Stimulated activated effector memory CD8-positive, alpha-beta T cell treated with anti-CD3 and anti-CD28 coated beads, Interleukin-12 subunit alpha, Interleukin-12 subunit beta, amount 100 ng/mL, for 72 hours (primary cell): ENCODE results near the gene LRMDA.

Experiments used
- ATAC-seq: fragments of 150-1000 bp; cut with Tn5 transposase; 2 replicates; pipeline ENCODE4 v1.10.0; 2021
- DNase-seq, 2 donors: peaks; one replicate each; pipeline ENCODE4 v3.0.0; 2021 to 2022; ENCODE audit warnings: low spot score in 2 of 2
- H3K27ac Mint-ChIP-seq: one replicate; pipeline ENCODE4 v1.8.0; 2022; ENCODE audit warnings: mild to moderate bottlenecking, mixed read lengths
- H3K36me3 Mint-ChIP-seq: one replicate; pipeline ENCODE4 v1.8.0; 2022; ENCODE audit warnings: mild to moderate bottlenecking, mixed read lengths
- H3K4me1 Mint-ChIP-seq: one replicate; pipeline ENCODE4 v1.8.0; 2022; ENCODE audit warnings: mixed read lengths
- H3K4me3 Mint-ChIP-seq: one replicate; pipeline ENCODE4 v1.8.0; 2022; ENCODE audit warnings: mild to moderate bottlenecking, mixed read lengths
- H3K9me3 Mint-ChIP-seq: one replicate; pipeline ENCODE4 v1.8.0; 2022; ENCODE audit warnings: mixed read lengths

The LRMDA gene

DNA sequence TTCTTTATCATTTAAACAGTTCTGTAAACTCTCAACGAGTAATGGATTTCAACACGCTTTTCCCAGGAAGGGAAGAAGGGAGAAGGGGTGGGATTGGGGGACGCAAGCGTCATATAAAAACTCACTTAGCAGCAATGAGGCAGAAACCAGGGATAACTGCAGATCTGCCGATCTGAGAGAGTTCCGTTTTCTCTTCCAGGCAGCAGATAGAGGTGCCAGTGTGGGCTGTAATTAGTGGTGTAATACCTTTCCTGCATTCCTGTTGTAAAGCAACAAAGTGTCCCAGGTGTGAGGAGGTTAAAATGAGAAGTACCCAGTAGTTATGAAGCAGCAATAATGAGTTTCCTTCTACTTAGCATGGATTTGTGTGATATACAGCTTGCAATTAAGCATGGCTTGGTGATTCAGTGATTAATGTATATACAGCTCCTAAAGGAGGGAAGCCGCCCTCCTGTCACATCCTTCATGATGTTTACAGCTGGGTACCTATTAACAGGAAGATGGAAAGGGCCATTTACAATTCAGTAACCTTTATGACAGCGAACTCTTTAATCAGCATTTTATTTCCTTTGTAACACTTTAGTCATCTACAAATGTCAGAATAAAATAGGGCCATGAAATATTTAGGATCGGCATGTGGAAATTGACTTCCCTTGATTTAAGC is 271.9 kb downstream of the LRMDA start:
- no peak overlapping the region for H3K27ac Mint-ChIP-seq

DNA sequence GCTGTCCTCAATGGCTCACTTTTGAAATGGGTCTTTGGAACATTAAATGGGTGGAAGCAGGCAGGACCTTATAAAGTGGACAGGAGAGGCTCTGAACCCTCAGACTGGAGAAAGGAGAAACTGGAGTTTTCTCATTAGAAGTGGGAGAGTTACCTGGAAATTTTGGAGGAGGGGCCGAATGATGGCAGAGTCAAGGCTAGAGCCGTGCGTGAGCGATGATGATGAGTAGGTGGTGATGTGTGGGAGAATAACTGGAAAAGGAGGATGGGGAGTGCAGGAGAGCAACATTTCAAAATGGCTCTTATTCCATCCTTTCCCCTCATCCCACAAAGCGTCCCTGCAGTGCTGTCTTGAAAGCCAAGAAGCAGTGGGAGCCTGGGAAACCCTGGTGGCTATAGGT is 274.0 kb downstream of the LRMDA start:
- H3K9me3 Mint-ChIP-seq: no peaks in the 10 kb centered on the region
- ATAC-seq (no peak), DNase-seq (no peak)
- no peaks in the 10 kb centered on the region for H3K36me3 Mint-ChIP-seq
- no peak overlapping the region for H3K4me3 Mint-ChIP-seq
- H3K4me1 Mint-ChIP-seq: no peaks in the 10 kb centered on the region
- H3K27ac Mint-ChIP-seq: no peak overlapping the region

More for the DNA sequence above, 271.9 kb downstream of the LRMDA start:
- Mint-ChIP-seq H3K4me1 (no peaks in the 10 kb centered on the region), H3K4me3 (no peak overlapping the region), H3K9me3 (no peaks in the 10 kb centered on the region), H3K36me3 (no peaks in the 10 kb centered on the region)
- DNase-seq (no peak), ATAC-seq (no peak)

DNA sequence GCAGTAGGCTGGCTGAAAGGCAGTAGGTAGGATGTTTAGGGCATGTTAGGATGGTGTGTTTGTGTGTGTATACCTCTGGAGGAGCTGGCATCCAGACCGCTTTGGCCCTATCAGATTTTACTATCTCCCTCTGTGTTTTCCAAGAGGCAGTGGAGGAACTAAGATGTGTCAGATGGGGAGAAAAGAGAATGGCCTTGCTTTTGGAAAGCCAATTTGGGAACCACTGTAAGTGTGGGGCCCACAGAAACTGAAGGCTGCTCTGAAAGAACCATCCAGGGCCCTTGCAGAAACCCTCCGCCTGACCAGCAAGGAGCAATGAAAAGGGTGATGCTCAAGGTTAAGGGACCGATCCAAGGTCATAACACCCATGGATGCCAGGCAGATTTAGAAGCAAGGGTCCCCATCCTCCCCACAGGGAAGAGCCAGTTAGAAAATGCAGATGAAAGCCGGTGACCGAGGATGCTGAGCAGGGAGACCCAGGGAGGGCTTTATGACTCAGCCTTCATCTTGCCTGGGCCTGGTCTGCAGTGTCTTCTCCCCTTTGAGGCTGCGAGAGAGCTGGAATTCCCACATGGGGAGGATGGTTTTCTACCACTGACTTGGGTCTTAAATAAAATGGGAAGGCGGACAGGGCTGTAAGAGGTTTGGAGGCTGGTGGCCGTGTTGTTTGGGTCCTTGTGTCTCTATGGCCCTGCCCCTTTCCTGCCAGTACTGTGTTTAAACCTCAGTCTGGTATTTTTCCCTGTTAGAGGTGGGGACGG is 275.8 kb downstream of the LRMDA start:
- ATAC-seq (peak; percentile 32), DNase-seq (no peak)
- no peaks in the 10 kb centered on the region for H3K4me1 Mint-ChIP-seq
- no peak overlapping the region for H3K27ac Mint-ChIP-seq
- no peak overlapping the region for H3K4me3 Mint-ChIP-seq
- H3K9me3 Mint-ChIP-seq: no peaks in the 10 kb centered on the region
- H3K36me3 Mint-ChIP-seq: no peaks in the 10 kb centered on the region

DNA sequence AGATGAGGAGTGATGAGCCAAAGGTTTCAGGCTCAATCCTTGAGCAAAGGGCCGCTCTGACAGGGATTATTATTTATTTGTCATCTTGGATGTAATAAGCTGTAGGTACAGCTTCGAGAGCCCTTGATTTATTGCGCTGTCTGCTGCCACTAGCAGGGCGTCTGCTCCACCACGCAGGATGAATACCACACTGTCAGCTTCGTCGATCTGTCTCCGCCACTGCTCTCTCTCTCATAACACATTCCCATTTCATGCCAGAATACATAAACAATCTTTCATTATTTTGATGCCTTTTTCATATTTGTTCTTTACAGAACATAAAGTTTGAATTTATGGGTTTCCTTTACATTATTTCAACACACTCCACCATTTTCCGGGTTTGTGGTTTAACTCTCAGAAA is 276.6 kb downstream of the LRMDA start:
- no peak overlapping the region for H3K4me3 Mint-ChIP-seq
- ATAC-seq: no peak
- H3K27ac Mint-ChIP-seq: no peak overlapping the region
- DNase-seq: no peak
- H3K36me3 Mint-ChIP-seq: no peaks in the 10 kb centered on the region
- H3K9me3 Mint-ChIP-seq: no peaks in the 10 kb centered on the region
- no peaks in the 10 kb centered on the region for H3K4me1 Mint-ChIP-seq

DNA sequence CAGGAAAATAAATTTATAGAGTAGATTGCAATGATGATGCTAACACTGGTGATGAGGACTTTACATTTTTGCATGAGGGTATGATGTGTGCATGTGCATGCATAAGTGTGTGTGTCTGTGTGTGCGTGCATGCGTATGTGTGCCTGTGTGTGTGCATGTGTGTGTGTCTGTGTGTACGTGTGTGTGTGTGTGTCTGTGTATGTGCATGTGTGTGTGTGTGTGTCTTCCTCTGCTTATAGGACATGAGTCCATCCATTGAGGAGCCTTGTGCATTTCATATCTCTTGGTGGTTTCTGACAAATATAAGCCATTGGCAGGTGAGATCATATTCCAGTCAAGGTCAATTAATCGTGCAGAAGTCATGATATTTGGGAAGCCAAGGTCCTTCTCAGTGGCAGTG is 277.8 kb downstream of the LRMDA start:
- Mint-ChIP-seq H3K4me3 (no peak overlapping the region), H3K36me3 (no peaks in the 10 kb centered on the region), H3K9me3 (no peaks in the 10 kb centered on the region), H3K4me1 (no peaks in the 10 kb centered on the region), H3K27ac (no peak overlapping the region)
- ATAC-seq (no peak), DNase-seq (no peak)

DNA sequence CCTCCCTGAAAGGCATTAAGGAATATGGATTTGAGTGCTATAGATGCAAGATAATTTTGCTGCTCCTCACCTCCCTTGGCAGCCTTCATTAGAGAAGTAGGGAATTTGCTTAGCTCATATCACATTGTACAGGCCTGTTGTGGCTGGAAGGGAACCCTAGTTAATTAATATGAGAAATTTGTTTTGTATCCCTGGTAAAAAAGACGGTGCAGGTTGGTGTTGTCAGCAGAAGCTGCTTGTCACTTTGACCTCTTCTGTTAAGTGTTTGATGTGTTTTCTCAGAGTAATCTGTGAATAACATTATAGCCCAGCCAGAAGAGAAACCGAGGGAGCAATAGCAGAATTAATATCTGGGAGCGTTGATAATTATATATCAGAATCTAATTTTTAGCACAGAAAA is 278.4 kb downstream of the LRMDA start:
- no peaks in the 10 kb centered on the region for H3K36me3 Mint-ChIP-seq
- no peak overlapping the region for H3K27ac Mint-ChIP-seq
- H3K4me3 Mint-ChIP-seq: no peak overlapping the region
- DNase-seq (no peak), ATAC-seq (no peak)
- H3K4me1 Mint-ChIP-seq: no peaks in the 10 kb centered on the region
- no peaks in the 10 kb centered on the region for H3K9me3 Mint-ChIP-seq

DNA sequence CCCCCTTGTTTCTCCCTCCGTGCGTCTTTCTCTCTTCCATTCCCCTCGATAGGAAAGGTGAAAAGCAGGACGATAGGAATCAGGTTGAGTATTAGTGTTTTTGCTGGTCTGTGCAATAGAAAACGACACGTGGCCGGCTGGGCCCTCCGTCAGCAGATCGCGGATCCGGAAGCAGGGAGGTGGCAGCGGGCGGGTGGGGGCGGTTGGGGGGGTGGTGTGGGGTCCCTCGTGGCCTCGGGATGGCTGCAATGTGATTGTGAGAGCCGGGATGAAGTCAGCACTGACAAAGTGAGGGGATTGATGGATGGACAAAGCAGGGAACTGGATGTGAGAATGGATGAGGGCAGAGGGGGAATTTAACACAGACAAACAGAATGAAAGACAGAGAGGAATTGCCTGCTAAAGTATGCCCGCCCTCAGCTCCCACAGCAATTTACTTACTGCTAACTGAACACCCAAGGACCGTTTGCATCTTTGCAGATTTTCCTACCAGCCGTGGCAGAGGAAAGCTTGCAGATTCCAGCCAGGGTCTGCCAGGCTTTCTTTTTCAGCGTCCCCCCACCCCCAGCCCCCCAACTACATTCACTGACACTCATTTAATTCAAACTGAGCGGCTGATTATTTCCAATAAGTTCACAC is 280.9 kb downstream of the LRMDA start:
- Mint-ChIP-seq H3K27ac (no peak overlapping the region), H3K9me3 (no peaks in the 10 kb centered on the region), H3K4me3 (no peak overlapping the region), H3K4me1 (no peaks in the 10 kb centered on the region), H3K36me3 (no peaks in the 10 kb centered on the region)
- no peak for ATAC-seq
- no peak for DNase-seq

DNA sequence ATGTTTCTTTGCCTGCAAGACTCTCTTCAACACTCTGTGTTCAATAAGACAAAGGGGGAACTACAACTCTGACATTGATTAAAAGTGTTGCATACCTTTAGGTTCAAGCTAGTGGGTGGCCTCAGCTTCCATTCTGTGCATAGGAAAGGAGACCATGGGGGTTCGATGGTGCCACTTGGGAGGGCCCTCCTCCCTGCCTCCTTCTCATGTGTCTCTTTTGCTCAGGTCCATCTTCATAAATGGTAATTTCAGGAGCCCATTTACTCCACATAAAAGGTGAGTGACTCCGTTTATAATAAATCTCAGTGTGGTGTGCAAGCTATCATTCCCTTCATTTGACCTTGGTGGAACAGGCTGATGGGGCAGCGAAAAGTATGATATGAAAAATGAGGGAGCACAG is 285.1 kb downstream of the LRMDA start:
- Mint-ChIP-seq H3K4me3 (no peak overlapping the region), H3K36me3 (no peaks in the 10 kb centered on the region), H3K9me3 (no peaks in the 10 kb centered on the region), H3K27ac (no peak overlapping the region), H3K4me1 (no peaks in the 10 kb centered on the region)
- ATAC-seq: no peak
- DNase-seq: no peak

DNA sequence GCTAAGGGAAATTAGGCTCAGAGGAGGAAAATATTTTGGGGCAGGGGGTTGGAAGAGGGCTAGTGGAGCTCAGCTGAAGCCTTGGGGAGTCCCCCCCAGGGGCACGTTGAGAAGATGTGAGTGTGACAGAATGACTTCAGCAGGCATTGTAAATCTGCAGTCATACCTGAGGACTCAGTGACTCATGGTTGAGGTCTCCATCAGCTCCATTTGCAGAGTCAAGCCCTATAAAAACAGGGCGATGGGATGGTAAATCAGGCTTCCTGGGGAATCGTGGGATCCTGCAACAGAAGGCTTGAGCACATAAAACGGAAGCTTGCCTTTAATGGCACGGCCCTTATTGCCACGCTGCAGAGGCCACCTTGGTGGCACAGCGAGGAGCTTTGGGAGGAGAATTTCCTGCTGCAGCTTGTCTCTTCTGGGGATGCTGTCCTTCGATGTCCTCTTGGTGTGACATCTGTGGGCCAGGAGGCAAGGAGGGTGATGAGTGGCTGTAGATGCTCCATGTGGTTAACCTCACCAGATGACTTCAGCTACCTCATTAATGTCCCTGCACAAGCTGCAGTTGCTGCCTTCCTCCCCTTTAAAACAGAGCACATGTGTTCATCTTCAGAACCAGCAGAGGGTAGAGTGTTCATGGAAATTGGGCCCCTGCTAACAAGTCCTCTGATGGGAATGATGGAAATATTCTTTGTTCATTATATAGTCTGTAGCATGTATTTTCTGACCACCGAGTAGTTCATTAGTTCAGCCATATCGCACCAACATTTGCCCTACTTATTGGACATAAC is 285.9 kb downstream of the LRMDA start:
- Mint-ChIP-seq H3K4me1 (no peaks in the 10 kb centered on the region), H3K9me3 (no peaks in the 10 kb centered on the region), H3K27ac (no peak overlapping the region), H3K4me3 (no peak overlapping the region), H3K36me3 (no peaks in the 10 kb centered on the region)
- no peak for DNase-seq
- no peak for ATAC-seq

DNA sequence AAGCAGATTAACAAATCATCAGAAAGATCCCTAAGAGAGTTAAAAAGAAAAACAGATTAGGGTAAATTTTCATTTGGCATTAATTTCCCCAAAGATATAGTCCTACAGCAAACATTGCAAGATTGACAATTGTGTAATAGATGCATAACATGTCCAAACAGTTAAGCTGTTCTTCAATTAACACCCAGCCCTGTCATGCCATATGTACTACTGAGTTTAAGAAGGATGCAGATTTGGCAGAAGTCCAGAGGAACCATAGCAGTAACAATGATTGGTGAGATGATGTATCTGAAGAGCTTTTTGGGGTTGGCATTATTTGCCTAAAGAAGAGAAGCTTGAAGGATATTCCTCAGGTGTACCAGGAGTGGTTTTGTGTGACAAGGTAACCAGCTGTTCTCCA is 287.6 kb downstream of the LRMDA start:
- H3K4me3 Mint-ChIP-seq: no peak overlapping the region
- no peak overlapping the region for H3K27ac Mint-ChIP-seq

DNA sequence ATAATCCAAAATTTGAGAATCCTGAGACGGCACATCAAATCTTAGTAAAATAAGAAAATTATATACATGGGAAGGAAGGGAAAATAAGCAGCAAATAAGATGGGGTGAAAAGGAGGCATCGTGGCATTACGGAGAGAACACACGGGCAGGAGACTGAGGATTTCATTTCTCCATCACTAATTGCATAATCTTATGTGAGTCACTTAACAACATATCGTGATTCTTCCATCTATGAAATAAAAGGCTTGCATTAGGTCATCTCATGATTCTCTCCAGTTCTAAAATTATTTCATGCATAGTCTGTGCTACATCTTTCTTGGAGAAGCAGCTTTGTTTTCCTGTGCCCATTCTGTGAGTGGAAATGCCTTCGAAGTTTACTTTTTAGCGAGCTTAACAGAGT is 288.7 kb downstream of the LRMDA start:
- Mint-ChIP-seq H3K4me3 (no peak overlapping the region), H3K36me3 (no peaks in the 10 kb centered on the region), H3K4me1 (no peaks in the 10 kb centered on the region), H3K9me3 (no peaks in the 10 kb centered on the region), H3K27ac (no peak overlapping the region)
- no peak for ATAC-seq
- DNase-seq: no peak

More for the DNA sequence above, 287.6 kb downstream of the LRMDA start:
- DNase-seq (no peak), ATAC-seq (no peak)
- no peaks in the 10 kb centered on the region for H3K4me1 Mint-ChIP-seq
- H3K9me3 Mint-ChIP-seq: no peaks in the 10 kb centered on the region
- no peaks in the 10 kb centered on the region for H3K36me3 Mint-ChIP-seq

DNA sequence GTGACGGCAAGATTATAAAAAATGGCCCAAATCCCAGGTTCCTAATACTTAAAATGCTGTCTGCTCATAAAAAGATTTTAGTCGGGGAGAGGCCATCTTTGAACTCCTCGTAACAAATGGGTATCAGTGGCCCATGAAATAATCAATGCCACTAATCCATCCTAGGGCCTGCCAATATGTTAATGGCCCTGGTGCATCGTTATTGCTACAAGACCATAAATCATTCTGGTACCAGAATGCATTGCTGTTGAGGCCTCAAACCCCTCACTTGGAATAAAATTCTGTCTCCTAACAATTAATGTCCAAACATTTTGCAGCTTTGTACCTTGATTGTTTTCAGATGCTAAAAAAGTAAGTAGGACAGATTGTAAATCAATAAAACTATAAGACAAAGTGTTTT is 290.6 kb downstream of the LRMDA start:
- no peak overlapping the region for H3K4me3 Mint-ChIP-seq
- H3K36me3 Mint-ChIP-seq: no peaks in the 10 kb centered on the region
- no peak for ATAC-seq
- H3K4me1 Mint-ChIP-seq: no peaks in the 10 kb centered on the region
- H3K27ac Mint-ChIP-seq: no peak overlapping the region
- no peak for DNase-seq
- H3K9me3 Mint-ChIP-seq: no peaks in the 10 kb centered on the region

DNA sequence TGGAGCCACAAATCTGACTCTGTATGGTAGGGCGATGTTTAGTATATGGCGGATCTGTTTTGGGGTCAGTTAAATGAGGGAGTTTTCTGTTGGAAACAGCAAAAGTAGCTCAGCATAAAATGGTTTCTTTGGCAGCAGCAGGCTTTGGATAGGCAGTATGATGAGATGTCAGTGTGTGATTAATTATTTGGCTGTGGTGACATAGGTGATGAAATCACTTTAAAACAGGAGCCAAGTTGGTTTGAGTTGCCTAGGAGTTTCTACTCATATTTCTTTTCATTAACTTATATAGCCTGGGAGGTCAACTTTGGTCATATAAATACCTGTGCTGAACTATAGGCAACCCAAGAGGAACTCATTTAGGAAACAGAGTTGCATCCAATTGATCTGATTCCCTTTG is 291.2 kb downstream of the LRMDA start:
- H3K36me3 Mint-ChIP-seq: no peaks in the 10 kb centered on the region
- no peak overlapping the region for H3K27ac Mint-ChIP-seq
- no peaks in the 10 kb centered on the region for H3K9me3 Mint-ChIP-seq
- ATAC-seq (no peak), DNase-seq (no peak)
- H3K4me1 Mint-ChIP-seq: no peaks in the 10 kb centered on the region
- H3K4me3 Mint-ChIP-seq: no peak overlapping the region

DNA sequence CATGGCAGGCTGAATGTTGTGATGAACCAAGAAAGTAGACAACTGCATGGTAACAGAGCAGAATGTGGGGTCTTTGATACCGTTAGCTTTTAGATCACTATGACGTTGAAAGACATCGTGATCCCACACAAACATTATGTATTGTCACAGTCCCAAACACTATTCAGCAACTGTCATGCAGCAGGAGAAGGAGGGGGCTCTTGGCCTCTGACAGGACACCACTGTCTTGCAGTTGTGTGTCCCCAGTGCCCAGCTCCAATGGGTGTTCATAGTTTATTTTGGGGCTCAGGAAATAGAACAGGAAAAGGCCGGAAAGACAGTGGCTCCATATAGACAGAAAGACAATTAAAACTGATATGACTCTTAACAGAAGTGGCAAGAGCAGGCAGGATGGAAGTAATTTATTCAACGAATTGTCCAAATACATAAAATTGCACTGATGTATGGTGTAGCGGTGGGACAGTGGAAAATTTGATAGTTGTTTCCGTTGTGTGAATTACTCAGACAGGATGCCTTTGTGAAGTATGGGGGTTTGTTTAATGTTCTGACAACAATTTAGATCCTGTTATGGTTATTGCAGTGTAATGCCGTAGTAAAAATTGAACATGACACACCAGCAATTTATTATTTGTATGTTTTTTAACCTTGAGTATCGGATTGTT is 292.0 kb downstream of the LRMDA start:
- no peak for ATAC-seq
- no peak overlapping the region for H3K27ac Mint-ChIP-seq

DNA sequence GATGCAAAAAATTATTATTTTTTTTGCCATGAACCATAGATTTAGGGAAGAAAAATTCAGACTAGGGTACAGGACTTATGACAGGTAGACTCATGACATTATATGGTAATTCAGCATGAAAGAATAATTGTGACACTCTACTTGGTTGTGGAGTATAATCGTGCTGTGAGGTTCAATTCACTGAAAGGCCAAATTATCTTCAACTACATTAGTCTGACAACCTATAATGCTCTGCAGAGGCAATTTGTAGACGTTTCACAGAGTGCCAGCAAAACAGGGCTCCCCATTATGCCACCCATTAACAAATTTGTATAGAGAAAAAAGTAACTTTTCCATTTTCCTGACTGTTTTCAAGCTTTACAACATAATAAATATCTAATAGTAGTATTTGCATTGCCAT is 292.6 kb downstream of the LRMDA start:
- Mint-ChIP-seq H3K27ac (no peak overlapping the region), H3K9me3 (no peaks in the 10 kb centered on the region), H3K4me3 (no peak overlapping the region), H3K36me3 (no peaks in the 10 kb centered on the region), H3K4me1 (no peaks in the 10 kb centered on the region)
- ATAC-seq (no peak), DNase-seq (no peak)

More for the DNA sequence above, 292.0 kb downstream of the LRMDA start:
- H3K9me3 Mint-ChIP-seq: no peaks in the 10 kb centered on the region
- H3K36me3 Mint-ChIP-seq: no peaks in the 10 kb centered on the region
- DNase-seq: no peak
- no peak overlapping the region for H3K4me3 Mint-ChIP-seq
- no peaks in the 10 kb centered on the region for H3K4me1 Mint-ChIP-seq
